Measurements from ENCODE around the gene C15orf61. TPM values are rescaled to one million over a fixed set of nuclear protein-coding genes. Genes with fewer than 3 reads are reported as not detected.

The C15orf61 gene
- 6.0 TPM for polyA plus RNA-seq (ENCODE audit: insufficient read length)
- long read RNA-seq, donor 1, full-length matches to known transcripts, result 39 of 39 reads
- long read RNA-seq, donor 1, partial matches to known transcripts, result 0 of 39 reads
- long read RNA-seq, donor 1, other reads (novel, unspliced or antisense), result 0 of 39 reads
- long read RNA-seq, donor 2, full-length matches to known transcripts, result 19 of 19 reads
- long read RNA-seq, donor 2, partial matches to known transcripts, result 0 of 19 reads
- long read RNA-seq, donor 2, other reads (novel, unspliced or antisense), result 0 of 19 reads
- long read RNA-seq, donor 3, full-length matches to known transcripts, result 12 of 12 reads
- long read RNA-seq, donor 3, partial matches to known transcripts, result 0 of 12 reads
- long read RNA-seq, donor 3, other reads (novel, unspliced or antisense), result 0 of 12 reads
- long read RNA-seq, donor 4, full-length matches to known transcripts, result 2 of 2 reads
- long read RNA-seq, donor 4, partial matches to known transcripts, result 0 of 2 reads
- long read RNA-seq, donor 4, other reads (novel, unspliced or antisense), result 0 of 2 reads
- long read RNA-seq, donor 5, full-length matches to known transcripts, result 31 of 31 reads
- long read RNA-seq, donor 5, partial matches to known transcripts, result 0 of 31 reads
- long read RNA-seq, donor 5, other reads (novel, unspliced or antisense), result 0 of 31 reads
- long read RNA-seq, donor 6, full-length matches to known transcripts, result 23 of 31 reads
- long read RNA-seq, donor 6, partial matches to known transcripts, result 0 of 31 reads
- long read RNA-seq, donor 6, other reads (novel, unspliced or antisense), result 8 of 31 reads
- long read RNA-seq, donor 7, full-length matches to known transcripts, result 25 of 25 reads
- long read RNA-seq, donor 7, partial matches to known transcripts, result 0 of 25 reads
- long read RNA-seq, donor 7, other reads (novel, unspliced or antisense), result 0 of 25 reads
- long read RNA-seq, donor 8, full-length matches to known transcripts, result 6 of 6 reads
- long read RNA-seq, donor 8, partial matches to known transcripts, result 0 of 6 reads
- long read RNA-seq, donor 8, other reads (novel, unspliced or antisense), result 0 of 6 reads

- peak; percentile 86 for DNase-seq
These were observed at the start of gene C15orf61 for GRCh38 chr15:67521029-67521782. TSS of gene C15orf61 (plus strand) at chr15:67521131. CDS start at chr15:67521249, 118 bp downstream.

GRCh38 chr15:67472957-67473356, 48.0 kb upstream of the C15orf61 start:
- no peak for DNase-seq

- DNase-seq, result no peak
These were observed 46.4 kb upstream of the C15orf61 start for GRCh38 chr15:67474405-67475110.

GRCh38 chr15:67479781-67480505, 41.0 kb upstream of the C15orf61 start:
- DNase-seq, result no peak

- no peak for DNase-seq
These were observed 40.2 kb upstream of the C15orf61 start for GRCh38 chr15:67480741-67481140.

- DNase-seq, result no peak
These were observed 39.3 kb upstream of the C15orf61 start for GRCh38 chr15:67481680-67482079.

- DNase-seq, result no peak
These were observed 25.3 kb upstream of the C15orf61 start for GRCh38 chr15:67495585-67495984.

- peak; percentile 34 for DNase-seq
These were observed 19.6 kb upstream of the C15orf61 start for GRCh38 chr15:67501177-67501835.

GRCh38 chr15:67501836-67502461, 19.0 kb upstream of the C15orf61 start:
- no peak for DNase-seq

GRCh38 chr15:67504056-67504455, 16.9 kb upstream of the C15orf61 start:
- DNase-seq, result no peak

GRCh38 chr15:67504796-67505195, 16.1 kb upstream of the C15orf61 start:
- no peak for DNase-seq

GRCh38 chr15:67505675-67506572, 15.0 kb upstream of the C15orf61 start:
- no peak for DNase-seq

GRCh38 chr15:67506775-67507747, 13.9 kb upstream of the C15orf61 start:
- DNase-seq, result no peak

- DNase-seq, result no peak
These were observed 12.5 kb upstream of the C15orf61 start for GRCh38 chr15:67508407-67508806.

GRCh38 chr15:67509918-67510317, 11.0 kb upstream of the C15orf61 start:
- no peak for DNase-seq

- DNase-seq, result no peak
These were observed 10.2 kb upstream of the C15orf61 start for GRCh38 chr15:67510597-67511190.

- DNase-seq, result no peak
These were observed 9.3 kb upstream of the C15orf61 start for GRCh38 chr15:67511606-67512005.
